HG03342 (cell line): ENCODE data around the gene USF3.

ENCODE experiments used
- ATAC-seq: cut with Tn5 transposase; IDR thresholded peaks from one replicate; pipeline ENCODE4 v1.9.1; 2021; ENCODE audit warnings: mild to moderate bottlenecking, moderate library complexity; ENCODE audit not compliant: unreplicated experiment

Gene USF3, protein sequence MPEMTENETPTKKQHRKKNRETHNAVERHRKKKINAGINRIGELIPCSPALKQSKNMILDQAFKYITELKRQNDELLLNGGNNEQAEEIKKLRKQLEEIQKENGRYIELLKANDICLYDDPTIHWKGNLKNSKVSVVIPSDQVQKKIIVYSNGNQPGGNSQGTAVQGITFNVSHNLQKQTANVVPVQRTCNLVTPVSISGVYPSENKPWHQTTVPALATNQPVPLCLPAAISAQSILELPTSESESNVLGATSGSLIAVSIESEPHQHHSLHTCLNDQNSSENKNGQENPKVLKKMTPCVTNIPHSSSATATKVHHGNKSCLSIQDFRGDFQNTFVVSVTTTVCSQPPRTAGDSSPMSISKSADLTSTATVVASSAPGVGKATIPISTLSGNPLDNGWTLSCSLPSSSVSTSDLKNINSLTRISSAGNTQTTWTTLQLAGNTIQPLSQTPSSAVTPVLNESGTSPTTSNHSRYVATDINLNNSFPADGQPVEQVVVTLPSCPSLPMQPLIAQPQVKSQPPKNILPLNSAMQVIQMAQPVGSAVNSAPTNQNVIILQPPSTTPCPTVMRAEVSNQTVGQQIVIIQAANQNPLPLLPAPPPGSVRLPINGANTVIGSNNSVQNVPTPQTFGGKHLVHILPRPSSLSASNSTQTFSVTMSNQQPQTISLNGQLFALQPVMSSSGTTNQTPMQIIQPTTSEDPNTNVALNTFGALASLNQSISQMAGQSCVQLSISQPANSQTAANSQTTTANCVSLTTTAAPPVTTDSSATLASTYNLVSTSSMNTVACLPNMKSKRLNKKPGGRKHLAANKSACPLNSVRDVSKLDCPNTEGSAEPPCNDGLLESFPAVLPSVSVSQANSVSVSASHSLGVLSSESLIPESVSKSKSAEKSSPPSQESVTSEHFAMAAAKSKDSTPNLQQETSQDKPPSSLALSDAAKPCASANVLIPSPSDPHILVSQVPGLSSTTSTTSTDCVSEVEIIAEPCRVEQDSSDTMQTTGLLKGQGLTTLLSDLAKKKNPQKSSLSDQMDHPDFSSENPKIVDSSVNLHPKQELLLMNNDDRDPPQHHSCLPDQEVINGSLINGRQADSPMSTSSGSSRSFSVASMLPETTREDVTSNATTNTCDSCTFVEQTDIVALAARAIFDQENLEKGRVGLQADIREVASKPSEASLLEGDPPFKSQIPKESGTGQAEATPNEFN (N-terminal part only)

DNA sequence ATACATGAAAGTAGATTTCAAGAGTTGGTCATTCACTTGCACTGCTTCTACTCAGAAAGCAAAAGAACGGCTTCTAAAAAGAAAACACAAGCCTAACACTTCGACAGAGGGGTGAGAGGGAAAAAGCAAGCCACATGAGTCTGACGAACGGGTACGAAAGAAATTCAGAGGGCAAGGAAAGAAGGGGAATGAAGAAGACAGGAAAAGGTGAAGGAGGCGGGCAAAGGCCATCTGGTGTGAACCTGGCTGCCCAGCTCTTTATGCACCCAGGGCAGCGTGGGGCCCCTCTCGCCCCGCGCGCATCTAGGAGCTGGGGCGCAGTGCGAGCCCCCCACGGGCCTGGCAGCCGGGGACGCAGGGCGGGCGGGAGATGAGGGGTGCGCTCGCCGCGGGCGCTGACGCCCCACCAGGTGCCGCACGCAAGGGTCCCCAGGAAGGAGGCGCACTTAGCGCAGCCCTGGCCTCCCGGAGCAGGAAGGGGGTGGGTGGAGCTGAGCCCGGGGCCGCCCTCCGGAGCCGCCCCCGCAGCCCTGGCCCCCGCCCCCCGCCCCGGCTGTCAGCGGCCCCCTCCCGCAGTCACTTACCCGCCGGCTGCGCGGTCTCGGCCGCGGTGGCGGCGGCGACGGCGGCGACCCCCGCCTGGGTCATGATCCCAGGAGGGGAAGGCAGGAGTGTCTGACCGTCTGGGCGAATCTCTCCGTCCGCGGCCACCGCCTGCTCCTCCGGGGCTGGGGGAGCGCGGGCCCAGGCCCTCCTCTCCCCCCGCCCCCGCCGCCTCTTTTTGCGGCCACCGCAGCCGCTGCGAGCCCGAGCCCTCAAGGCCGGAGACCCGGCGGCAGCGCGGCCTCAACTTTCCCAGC is at the start of gene USF3:
Gene USF3 (minus strand): TSS at position 857 of the 860 bp plus-strand sequence. CDS start 21,764 bp downstream, outside the sequence.
- ATAC-seq = peak; percentile 61

DNA sequence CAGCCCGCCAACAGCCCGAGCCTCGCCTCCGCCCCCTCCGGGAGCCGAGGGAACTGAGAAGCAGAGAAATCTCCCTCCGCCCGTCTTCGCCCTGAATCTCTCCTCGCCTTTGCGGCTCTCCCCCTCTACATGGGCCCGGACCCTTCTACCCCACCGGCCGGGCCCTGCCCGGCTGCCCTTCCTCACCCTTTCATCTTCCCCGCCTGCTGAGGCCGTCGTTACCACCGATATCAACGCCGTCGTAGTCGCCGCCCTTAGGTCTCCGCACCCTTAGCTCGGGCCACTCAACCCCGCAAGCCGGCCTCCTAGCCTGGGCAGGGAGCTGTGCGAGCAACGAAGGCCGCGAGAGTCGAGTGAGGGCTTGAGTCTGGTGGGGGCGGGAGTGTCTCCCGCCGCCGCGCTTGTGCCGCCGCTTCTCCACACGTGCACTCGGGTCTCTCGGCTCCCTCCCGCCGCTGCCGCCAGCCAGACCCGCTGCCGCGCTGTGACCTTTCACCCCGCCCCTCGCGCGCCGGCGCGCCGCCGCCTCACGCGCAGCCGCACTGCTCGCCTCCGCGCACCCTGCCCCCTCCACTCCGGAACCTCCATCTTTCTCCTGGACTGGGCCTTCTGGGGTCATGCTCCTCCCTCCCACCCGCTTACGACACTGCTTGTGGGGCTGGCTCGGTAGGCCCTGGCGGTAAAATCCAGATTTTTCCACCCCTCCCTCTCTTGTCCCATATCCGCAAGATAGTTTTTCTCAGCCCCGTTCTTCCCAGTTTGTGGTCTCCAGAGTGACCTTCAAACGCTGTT is 49.5 kb upstream of the USF3 start, which contains the start of gene NAA50:
Gene NAA50 (minus strand): TSS at position 494 of the 792 bp plus-strand sequence. CDS start 300 bp downstream, at position 194.
- ATAC-seq = peak; percentile 51

DNA sequence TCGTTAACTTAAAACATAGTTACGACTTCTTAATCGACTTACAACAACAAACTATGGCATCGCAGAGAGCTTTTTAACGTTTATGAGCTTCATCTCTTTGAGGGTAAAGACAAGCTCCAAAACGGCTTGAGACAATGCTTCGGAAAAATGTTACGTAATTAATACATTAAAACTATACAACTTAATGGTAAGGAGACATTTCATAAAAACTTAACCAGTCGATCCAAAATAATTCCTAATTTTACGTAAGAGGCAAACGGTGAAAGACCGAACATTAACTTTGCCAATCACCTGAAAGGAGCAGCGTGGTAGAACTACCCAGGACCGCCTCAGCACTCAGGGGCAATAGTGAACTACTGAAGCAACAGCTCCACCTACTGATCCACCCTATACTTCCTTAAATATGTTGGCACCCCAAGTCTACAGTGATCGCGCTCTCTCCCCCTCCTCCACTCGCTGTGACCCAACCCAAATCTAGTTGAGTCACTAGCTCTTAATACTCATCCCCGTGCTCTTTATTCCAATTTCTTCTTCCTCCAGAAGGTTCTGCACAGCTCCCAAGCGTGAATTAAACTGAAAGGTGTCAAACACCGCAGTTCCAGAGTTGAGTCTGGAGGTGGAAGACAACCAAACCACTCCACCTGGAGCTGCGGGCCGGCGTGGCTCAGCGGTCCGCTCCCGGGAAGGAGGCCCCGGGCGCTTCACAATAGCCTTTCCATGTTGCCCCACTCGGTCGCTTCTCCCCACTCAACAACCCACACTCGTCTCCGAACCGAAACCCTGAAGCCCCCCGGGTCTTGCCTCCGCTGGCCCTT is 48.7 kb upstream of the USF3 start:
- ATAC-seq = peak; percentile 52

DNA sequence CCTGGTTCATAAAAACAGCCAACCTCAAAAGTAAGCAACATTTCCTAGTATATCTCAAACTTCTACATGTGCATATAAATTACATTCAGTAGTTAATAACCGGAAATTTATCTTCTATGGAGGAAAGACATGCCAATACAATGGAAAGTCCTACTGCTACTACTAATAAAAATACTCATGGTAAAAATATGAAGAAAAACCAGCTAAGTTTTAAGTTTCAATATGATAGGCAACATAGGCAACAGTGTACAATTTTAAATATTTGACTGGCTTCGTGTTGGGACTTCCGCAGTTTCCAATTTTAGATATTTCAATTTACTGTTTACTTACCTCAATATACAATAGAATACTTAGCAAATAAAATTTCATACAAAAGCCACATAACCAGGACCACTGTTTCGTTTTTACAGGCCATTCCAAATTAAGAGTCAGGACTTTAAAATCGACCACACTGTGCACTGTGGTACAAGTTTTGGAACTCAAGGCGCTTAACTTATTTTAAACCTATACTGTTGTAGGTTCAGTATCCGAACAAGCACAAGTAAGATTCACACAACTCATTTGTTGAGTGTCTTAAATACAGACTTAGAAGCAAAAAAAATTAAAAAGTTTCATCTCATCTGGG is 46.7 kb upstream of the USF3 start:
- no peak for ATAC-seq

DNA sequence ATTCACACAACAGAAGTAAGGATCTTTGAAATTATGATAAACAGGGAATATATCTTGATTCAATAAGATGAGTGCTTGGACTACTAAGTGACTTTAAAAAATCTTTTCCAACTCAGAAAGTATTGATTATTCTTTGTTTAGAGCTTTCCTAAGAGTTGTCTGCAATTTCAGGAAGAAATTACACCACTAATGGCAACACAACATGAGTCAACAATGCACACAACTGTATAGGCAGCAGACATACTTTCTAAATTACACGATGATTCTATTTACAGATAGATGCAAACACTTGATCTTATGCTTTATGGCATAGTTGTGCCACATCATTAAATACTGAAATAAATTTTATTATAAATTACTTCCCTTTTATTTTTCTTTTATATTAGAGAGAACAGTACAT is 45.2 kb upstream of the USF3 start:
- ATAC-seq = no peak

DNA sequence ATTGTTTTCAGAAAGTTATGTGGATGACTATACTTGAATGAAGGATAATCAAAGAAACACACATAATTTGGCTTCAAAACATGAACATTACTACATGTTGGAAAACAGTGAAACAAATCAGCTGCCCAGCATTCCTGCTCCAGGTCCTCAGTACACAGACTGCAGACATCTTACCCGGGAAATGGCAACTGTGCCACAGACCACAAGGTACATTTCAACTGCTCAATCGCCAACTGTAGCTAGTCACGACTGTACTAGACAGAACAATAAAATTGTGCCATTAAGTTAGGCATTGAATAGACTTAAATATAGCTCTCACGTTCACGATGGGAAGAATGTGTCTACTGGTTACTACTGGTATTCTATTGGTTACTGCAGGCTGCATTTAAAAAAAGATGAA is 44.6 kb upstream of the USF3 start:
- ATAC-seq = no peak

DNA sequence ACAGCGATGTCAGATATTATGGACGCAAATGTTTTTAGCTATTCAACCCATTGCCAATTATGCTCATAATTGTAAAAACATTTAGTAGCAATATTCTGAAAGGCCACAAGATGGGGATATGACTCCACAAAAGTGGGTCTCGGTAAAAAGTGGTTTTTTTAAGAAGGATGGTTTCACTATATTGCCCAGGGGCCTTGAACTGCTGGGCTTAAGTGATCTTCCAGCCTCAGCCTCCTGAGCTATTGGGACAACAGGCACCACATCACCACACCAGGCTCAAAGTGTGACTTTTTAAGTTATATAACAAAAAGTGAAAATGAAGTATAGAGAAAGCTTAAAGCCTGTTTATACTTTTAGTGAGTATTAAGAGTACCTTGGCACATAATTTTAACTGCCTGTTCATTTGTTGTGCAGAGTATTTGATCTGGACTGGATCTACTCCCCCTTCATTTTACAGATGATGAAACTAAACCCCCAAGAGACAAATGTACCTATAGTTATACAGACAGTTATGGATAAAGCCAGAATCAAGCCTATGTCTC is 40.2 kb upstream of the USF3 start:
- ATAC-seq = peak; percentile 63

DNA sequence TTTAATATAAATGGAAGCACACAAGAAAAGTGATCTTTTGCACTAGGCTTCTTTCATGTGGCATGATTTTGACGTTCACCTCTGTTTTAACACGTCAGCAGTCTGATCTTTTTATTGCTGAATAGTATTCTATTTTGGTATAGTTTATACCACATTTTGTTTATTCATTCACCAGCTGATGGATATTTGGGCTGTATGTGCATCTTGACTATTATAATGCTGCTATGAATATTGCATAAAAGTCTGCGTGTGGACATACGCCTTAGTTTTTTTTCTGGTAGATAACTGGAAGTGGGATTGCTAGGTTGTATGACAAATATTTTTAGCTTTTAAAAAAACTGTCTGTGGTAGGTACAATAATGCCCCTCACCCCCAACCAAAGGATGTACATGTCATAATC is 35.3 kb upstream of the USF3 start:
- ATAC-seq = no peak

DNA sequence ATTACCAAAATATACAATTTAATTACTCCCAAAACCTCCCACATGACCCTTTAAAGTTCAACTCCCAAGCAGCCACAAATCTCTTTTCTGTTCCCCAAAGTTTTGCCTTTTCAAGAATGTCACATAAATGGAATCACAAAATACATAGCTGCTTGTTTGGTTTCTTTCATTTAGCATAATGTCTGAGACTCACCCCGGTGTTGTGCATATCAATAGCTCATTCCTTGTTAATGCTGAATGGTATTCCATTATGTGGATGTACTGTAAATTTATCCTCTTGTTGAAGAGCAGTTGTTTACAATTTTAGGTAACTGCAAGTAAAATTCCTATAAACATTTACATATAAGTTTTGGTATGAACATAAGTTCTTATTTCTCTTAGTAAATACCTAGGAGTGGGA is 34.1 kb upstream of the USF3 start:
- no peak for ATAC-seq

DNA sequence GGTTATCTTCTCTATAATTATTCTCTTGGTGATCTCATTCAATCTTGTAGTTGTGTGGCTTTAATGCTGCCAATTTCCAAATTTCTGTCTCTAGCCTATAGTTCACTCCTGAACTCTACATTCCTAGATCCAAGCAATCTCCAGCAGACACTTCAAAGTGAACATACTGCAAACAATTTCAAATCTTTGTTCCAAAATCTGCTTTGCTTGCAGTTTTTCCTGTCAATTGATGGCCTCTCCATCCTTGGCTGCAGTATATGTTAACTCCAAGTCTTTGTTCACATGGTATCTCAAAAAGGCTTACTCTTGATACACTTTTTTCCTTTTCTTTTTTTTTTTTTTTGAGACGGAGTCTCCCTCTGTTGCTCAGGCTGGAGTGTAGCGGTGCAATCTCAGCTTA is 32.2 kb upstream of the USF3 start:
- no peak for ATAC-seq

DNA sequence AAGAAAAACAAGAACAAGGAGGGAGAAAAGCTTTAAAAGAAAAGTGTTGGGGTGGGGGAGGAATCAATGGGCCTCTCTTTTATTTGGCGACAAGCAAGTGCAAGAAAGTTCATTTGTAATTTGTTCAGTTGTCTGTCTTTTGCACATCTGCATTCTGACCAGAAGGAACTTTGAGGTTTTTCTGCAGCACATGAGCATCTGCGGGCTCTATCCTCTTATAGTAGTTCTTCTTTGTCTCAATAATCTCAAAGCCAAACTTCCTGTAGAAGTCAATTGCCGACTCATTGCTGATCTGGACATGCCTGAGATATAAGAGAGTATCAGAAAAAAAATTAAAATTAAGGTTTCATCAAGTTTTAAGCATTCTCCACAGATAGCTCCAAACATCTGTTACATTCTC is 25.2 kb upstream of the USF3 start:
- no peak for ATAC-seq

DNA sequence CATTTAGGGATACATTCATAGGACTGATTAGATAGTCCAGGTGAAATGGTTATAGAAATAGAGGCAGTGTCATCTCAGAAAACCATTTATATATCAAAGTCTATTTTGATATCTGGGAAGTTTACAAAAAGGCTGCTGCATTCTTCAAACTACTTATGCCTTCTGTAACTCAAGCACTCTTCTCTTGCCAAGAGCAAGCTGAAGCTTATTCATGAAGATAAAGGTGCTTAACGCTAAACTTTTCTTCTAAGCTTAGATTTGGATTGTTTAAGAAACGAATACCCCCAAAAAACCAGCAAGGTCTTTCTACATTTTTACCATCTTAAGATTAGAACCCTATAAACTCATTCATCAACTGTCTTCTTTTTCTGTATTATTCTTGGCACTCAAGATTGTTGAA is 23.3 kb upstream of the USF3 start:
- no peak for ATAC-seq

DNA sequence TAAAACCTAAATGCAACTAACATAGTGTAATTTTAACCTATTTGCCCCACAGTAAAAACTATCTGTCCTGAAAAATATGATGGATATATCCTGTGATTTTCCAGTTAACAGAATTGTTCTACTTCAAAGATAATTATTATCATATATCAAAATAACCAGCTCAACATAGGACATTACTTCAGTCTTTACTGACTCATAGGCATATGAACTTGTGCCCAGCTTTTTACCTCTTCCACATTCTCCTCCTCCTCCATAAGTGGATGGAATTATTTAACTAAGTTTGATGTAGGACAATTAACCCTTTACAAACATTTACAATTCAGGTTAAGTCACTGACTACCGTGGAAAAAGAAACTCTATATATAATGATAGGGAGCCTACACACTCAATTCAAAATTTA is 22.9 kb upstream of the USF3 start:
- no peak for ATAC-seq

DNA sequence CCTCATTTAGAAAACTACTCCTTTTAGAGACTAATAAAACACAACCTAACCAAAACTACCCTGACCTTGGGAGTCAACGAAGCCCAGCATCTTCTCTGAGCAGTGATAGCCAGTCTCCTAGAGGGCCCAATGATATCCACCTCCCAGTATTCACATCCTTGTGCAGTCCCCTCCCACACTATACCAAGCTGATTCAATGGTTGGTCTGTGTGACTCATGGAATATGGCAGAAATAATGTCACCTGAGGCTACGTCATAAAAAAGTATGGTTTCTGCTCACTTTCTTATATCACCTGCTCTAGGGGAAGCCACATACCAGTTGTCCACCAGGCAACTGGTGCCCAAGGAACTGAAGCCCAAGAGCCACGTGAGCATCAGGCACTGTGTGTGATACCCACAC is 21.4 kb upstream of the USF3 start:
- ATAC-seq = no peak

DNA sequence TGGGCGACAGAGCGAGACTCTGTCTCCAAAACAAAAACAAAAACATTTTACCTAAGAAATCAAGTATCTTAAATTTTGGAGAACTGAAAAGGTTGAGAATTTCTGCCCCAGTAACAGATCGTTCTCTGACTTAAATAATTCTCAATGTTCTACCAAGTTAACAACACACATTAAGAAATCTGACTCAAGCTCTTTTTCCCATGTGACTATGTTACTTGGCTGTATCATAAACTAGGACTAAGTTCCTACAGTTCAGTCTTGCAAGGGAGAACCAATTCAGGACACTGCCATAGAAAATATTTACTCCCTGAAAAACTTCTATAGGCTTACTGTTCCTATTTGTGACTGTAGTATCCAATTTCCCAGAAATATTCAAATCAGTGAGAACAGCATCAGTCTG is 20.9 kb upstream of the USF3 start:
- ATAC-seq = no peak

DNA sequence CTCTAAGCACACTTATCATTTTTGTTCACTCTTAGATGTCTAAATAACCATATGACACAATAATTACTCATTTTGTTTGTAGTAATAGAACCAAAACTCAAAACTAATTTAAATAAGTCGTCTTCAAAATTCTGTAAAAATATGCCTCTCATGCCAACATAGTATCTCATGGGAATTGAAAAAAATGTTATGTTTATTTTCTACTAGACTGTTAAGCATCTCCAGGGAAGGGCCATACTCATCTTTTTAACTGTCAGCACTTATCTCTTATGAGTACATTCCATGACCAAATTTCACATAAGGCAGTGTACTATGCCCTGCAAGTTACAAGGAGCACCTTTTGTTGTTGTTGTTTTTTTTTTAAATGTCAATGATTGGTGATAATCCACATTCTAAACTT is 18.3 kb upstream of the USF3 start:
- ATAC-seq = no peak

DNA sequence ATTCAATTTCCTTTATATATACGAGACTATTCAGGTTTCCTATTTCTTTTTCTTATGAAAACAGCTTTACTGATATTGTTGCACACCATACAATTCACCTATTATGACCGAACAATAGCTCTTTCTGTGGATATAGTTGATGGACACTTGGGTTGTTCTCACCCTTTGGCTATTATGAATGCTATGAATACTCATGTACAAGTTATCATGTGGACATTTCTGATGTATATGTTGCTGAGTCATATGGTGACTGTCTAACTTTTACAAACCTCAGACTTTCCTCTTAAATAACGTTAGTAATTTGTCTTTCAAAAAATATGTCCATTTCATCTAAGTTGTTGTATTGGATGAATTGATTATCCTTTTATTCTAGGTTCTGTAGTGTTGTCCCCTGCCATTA is 15.7 kb upstream of the USF3 start:
- ATAC-seq = no peak

DNA sequence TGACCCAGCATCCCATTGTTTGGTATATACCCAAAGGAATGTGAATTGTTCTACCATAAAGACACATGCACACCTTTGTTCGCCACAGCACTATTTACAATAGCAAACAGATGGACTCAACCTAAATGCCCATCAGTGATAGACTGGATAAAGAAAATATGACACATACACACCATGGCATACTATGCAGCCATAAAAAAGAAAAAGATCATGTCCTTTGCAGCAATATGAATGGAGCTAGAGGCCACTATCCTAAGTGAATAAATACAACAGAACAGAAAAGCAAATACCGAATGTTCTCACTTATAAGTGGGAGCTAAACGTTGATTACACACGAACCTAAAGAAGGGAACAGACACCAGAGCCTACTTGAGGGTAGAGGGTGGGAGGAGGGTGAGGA is 11.4 kb upstream of the USF3 start:
- ATAC-seq = no peak
